Stimulated activated CD4-positive, alpha-beta T cell treated with anti-CD3 and anti-CD28 coated beads, Interleukin-15, amount 100 ng/mL, for 24 hours (primary cell): ENCODE results near the gene CHI3L1.

Experiments used
- DNase-seq: peaks from one replicate; pipeline ENCODE4 v3.0.0-alpha.2; 2020

The CHI3L1 gene

GRCh38 chr1:203204756-203205155, 18.3 kb upstream of the CHI3L1 start:
- DNase-seq: no peak

DNA sequence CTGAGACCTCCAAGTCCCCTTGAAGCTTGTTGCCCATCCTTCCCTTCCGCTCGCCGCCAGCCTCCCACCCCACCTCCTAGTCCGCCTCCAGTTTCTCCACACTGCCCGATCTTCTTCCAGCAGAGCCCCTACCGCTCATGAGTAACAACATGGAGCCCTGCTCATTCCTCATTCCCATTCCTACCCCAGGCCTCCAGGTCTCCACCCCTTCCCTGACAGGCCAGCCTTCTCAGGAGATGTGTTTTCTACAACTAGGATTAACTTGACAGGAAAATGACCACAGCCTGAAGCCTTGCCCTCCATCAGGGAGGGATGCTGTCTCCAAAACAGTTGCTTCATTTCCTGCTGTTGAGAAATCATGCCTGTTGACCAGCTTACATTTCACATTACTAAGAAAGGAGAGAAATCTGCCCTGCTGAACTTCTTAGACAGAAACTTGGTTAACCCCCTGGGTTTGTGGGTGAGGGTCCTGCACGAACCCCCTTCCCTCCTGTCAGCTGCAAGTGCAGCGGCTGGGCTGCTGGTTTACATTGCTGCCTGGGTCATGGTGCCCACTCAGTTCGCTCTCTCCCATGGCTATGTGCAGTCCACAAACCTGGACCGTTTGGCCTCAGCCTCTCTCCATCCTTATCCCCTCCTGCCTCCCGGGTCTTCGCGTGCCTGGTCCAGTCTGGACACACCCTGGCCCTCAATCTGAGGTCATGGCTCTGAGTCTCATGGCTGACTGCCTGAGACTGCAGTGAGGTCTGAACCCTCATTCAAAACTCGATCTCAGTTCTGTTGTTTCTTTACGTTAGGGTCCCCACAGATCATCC, 16.1 kb upstream of the CHI3L1 start:
- DNase-seq: no peak

- no peak for DNase-seq
These were observed 15.2 kb upstream of the CHI3L1 start for GRCh38 chr1:203201516-203202205.

- DNase-seq: no peak
These were observed 14.4 kb upstream of the CHI3L1 start for GRCh38 chr1:203200916-203201315.

GRCh38 chr1:203199816-203200571, 13.5 kb upstream of the CHI3L1 start:
- DNase-seq: no peak

- no peak for DNase-seq
These were observed 12.9 kb upstream of the CHI3L1 start for GRCh38 chr1:203199481-203199815.

DNA sequence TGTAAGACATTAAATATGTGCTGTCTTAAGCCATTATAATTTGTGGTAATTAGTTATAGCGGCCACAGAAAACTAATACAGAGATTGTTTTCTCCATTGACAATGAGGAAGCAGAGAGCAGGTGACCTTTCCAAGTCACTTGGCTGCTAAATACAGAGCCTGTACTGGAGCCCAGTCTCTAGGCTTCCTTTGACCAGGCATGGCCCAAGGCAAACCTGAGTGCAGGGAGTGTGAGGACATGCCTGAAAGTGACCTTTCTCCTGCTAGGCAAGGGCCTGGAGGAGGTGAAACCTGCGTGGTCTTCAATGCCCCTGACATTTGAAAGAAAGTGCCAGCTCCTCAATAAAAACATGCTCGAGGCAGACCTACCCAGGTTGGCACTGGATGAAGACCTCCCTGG, 12.5 kb upstream of the CHI3L1 start:
- DNase-seq: no peak

- DNase-seq: no peak
These were observed 11.1 kb upstream of the CHI3L1 start for GRCh38 chr1:203197625-203198024.

DNA sequence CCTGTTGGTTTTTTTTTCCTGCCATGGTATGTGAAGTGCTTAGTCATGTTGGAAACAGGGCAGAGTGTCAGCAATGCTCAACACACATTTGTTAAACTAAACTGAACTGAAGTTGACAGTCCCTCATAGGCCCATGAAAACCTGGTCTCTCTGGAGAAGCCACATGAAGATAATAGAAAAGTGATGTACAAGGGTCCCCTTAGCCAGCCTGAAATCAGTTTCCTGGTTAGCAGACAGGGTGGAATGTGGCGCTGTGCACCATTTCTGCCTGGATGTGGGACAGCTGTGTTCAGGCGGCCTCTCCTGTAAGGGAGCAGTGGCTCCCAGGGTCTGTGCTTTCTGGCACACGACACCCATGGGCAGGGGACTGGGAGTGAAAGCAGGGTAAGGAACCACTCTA, 9.9 kb upstream of the CHI3L1 start:
- no peak for DNase-seq

GRCh38 chr1:203190949-203191348, 4.4 kb upstream of the CHI3L1 start:
- no peak for DNase-seq

GRCh38 chr1:203189951-203190352, 3.4 kb upstream of the CHI3L1 start:
- no peak for DNase-seq

- no peak for DNase-seq
These were observed 2.3 kb upstream of the CHI3L1 start for GRCh38 chr1:203188686-203189232.

DNA sequence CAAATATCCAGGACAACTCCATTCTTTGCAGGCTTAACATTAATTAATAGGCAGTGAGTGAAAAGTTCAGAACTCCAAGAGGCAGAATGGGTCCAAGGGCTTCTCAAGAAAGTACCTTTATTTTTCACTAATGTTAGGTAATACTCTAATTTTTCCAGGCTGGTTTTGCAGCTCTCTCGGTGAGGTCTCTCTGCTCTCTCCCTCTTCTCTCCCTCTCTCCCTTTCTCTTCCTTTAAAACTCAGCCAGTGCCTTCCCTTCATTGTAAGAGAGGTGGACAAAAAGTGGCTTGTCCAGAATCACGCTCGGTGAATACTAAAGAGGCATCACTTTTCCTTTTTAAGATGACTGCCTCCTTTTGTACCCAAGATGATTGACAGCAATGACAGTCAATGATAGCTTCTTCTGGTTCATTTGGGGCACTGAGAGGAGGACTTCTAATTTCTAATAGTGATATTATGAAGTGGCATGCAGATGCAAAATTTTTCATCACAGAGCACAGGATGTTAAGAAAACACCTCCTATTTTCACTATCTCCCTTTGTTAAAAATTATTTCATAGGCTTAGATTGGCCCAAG, 1.3 kb upstream of the CHI3L1 start:
- no peak for DNase-seq

DNA sequence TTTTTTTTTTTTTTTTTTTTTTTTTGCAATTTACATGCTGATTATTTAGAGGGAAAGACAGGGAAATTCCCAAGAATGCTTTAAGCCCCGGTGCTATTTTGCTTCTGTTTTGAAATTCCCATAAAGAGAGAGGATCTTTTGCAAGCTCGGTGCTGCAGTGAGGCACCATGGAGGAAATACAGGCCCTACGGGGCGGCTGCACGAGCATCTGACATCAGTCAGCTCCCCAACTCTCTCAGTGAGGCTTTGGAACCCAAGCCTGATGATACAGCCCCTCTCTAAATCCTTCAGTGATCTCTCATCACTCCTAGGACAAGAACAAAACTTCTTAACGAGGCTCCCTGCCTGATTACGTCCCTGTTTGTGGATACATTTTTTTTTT, 791 bp upstream of the CHI3L1 start:
- no peak for DNase-seq

GRCh38 chr1:203186091-203186445, 436 bp downstream of the CHI3L1 start:
- DNase-seq: no peak

GRCh38 chr1:203185585-203185984, 919 bp downstream of the CHI3L1 start:
- DNase-seq: no peak

DNA sequence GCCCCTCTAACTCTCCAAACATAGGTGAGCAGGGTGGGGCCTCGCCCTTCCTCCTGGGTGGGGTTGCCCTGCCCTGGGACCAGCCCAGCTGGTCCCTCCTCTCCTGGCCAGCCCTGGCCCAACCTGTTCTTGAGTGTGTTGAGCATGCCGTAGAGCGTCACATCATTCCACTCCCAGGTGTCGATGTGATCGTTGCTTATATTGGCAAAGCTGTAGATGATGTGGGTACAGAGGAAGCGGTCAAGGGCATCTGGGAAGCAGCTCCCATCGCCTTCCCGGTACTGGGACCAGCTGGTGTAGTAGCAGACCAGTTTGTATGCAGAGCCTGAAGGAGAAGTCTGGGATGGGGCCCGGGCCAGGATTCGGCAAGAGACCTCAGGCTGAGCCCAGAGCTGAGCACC, 1.4 kb downstream of the CHI3L1 start:
- DNase-seq: no peak

DNA sequence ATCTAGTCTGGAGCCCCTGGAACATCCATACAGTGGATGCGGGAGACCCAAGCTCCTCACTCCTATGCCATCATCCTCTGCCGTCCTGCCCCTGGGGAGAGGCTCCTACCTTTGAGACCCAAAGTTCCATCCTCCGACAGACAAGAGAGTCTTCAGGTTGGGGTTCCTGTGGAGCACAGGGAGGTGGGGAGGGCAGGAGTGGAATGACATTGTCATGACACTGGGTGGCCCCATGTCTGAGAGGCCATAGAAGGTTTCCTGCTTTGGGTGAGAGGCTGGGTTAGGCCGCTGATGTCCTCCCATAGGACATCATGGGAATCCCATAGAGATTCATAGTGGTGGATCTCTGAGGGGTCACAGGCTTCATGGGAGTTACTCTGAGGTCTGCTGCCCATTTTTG, 2.0 kb downstream of the CHI3L1 start:
- no peak for DNase-seq

GRCh38 chr1:203183828-203184227, 2.7 kb downstream of the CHI3L1 start:
- no peak for DNase-seq

- no peak for DNase-seq
These were observed 4.0 kb downstream of the CHI3L1 start for GRCh38 chr1:203182387-203182953.

GRCh38 chr1:203181586-203182386, 4.7 kb downstream of the CHI3L1 start:
- DNase-seq: no peak
